DOHH2 (cell line): ENCODE data around the gene ZNF341.

Experiments used
- H3F3A ChIP-seq: fragments of 200-600 bp; sonication (generic), shearing (Covaris generic); 2 replicates; pipeline ENCODE4 v1.6.0; 2016; ENCODE audit warnings: antibody characterized with exemption, mild to moderate bottlenecking; ENCODE audit not compliant: control insufficient read depth, insufficient read depth
- H3K27ac ChIP-seq: fragments of 200-600 bp; sonication (generic); 2 replicates; pipeline ENCODE4 v1.5.1; 2014; ENCODE audit warnings: low read depth, mild to moderate bottlenecking, low read length, moderate library complexity
- H3K27me3 ChIP-seq: fragments of 200-600 bp; sonication (generic); 2 replicates; pipeline ENCODE4 v1.6.1; 2014; ENCODE audit warnings: mild to moderate bottlenecking, low read length, mixed read lengths; ENCODE audit not compliant: control insufficient read depth
- H3K36me3 ChIP-seq: fragments of 200-600 bp; sonication (generic); 2 replicates; pipeline ENCODE4 v1.6.1; 2014; ENCODE audit warnings: mild to moderate bottlenecking, low read length, moderate library complexity, mixed read lengths; ENCODE audit not compliant: control insufficient read depth
- H3K4me1 ChIP-seq: fragments of 200-600 bp; sonication (generic); 2 replicates; pipeline ENCODE4 v1.6.1; 2014; ENCODE audit warnings: mild to moderate bottlenecking, low read length, mixed read lengths; ENCODE audit not compliant: control insufficient read depth
- H3K4me2 ChIP-seq: fragments of 200-600 bp; sonication (generic); 2 replicates; pipeline ENCODE4 v1.6.0; 2014; ENCODE audit warnings: mild to moderate bottlenecking, low read length, moderate library complexity
- H3K4me3 ChIP-seq: fragments of 200-600 bp; sonication (generic); 2 replicates; pipeline ENCODE4 v1.5.1; 2014; ENCODE audit warnings: mild to moderate bottlenecking, low read length, mixed read lengths
- H3K79me2 ChIP-seq: fragments of 200-600 bp; sonication (generic); 2 replicates; pipeline ENCODE4 v1.6.1; 2014; ENCODE audit warnings: mild to moderate bottlenecking, low read length, mixed read lengths; ENCODE audit not compliant: control insufficient read depth
- H3K9me2 ChIP-seq: fragments of 200-600 bp; sonication (generic); replicated peaks from 2 replicates; pipeline ENCODE4 v1.6.1; 2014; ENCODE audit warnings: mild to moderate bottlenecking, low read length, mixed read lengths; ENCODE audit not compliant: control insufficient read depth
- H3K9me3 ChIP-seq: fragments of 200-600 bp; sonication (generic); 2 replicates; pipeline ENCODE4 v1.6.1; 2014; ENCODE audit warnings: antibody characterized with exemption, low read length, mixed read lengths; ENCODE audit not compliant: control insufficient read depth, insufficient read depth
- H4K20me1 ChIP-seq: fragments of 200-600 bp; sonication (generic); 2 replicates; pipeline ENCODE4 v1.6.0; 2014; ENCODE audit warnings: low read depth, mild to moderate bottlenecking, antibody characterized with exemption, low read length, moderate library complexity; ENCODE audit not compliant: control insufficient read depth, insufficient read depth
- CTCF ChIP-seq: fragments of 200-600 bp; sonication (generic); IDR thresholded peaks from one replicate; pipeline ENCODE4 v1.5.1; 2014; ENCODE audit warnings: antibody characterized with exemption, mild to moderate bottlenecking, low read depth, low read length; ENCODE audit not compliant: poor library complexity, severe bottlenecking
- EZH2phosphoT487 ChIP-seq: fragments of 200-600 bp; sonication (generic); IDR thresholded peaks from 2 replicates; pipeline ENCODE4 v1.6.1; 2017; ENCODE audit warnings: borderline replicate concordance, mild to moderate bottlenecking, antibody characterized with exemption, low read length, moderate library complexity, mixed read lengths

The ZNF341 gene

GRCh38 chr20:33817411-33817810 is 85.6 kb downstream of the ZNF341 start:
- Histone ChIP-seq H3K9me2 (no peaks in the 10 kb centered on the region), H3F3A (no peaks in the 10 kb centered on the region; the same call in 1 of the 2 replicates)

GRCh38 chr20:33819456-33819855 is 87.7 kb downstream of the ZNF341 start:
- no peaks in the 10 kb centered on the region; the same call in 1 of the 2 replicates for H3F3A ChIP-seq
- no peak overlapping the region for H3K27ac ChIP-seq
- TF ChIP-seq EZH2phosphoT487 (no peak), CTCF (no peak)
- peaks cover 30% of the 10 kb centered on the region for H3K4me1 ChIP-seq
- peaks cover 96% of the 10 kb centered on the region for H3K79me2 ChIP-seq
- H3K9me2 ChIP-seq = no peaks in the 10 kb centered on the region
- H4K20me1 ChIP-seq = peaks cover 3% of the 10 kb centered on the region
- H3K36me3 ChIP-seq = peaks cover 14% of the 10 kb centered on the region
- no peak overlapping the region for H3K4me3 ChIP-seq
- no peaks in the 10 kb centered on the region for H3K9me3 ChIP-seq
- no peaks in the 10 kb centered on the region for H3K27me3 ChIP-seq
- H3K4me2 ChIP-seq = no peak overlapping the region

More at GRCh38 chr20:33817411-33817810, 85.6 kb downstream of the ZNF341 start:
- H3K27ac ChIP-seq = no peak overlapping the region
- H3K4me3 ChIP-seq = no peak overlapping the region
- H3K4me1 ChIP-seq = peaks cover 45% of the 10 kb centered on the region
- peaks cover 11% of the 10 kb centered on the region for H4K20me1 ChIP-seq
- H3K27me3 ChIP-seq = no peaks in the 10 kb centered on the region
- TF ChIP-seq EZH2phosphoT487 = no peak
- no peak for TF ChIP-seq CTCF
- peaks cover 14% of the 10 kb centered on the region for H3K36me3 ChIP-seq
- peaks cover 97% of the 10 kb centered on the region for H3K79me2 ChIP-seq
- no peaks in the 10 kb centered on the region for H3K9me3 ChIP-seq
- H3K4me2 ChIP-seq = no peak overlapping the region

- Histone ChIP-seq H3F3A (no peaks in the 10 kb centered on the region; the same call in 1 of the 2 replicates), H3K9me3 (no peaks in the 10 kb centered on the region), H3K4me1 (peaks cover 30% of the 10 kb centered on the region), H3K36me3 (peaks cover 7% of the 10 kb centered on the region), H3K4me3 (no peak overlapping the region), H3K27ac (no peak overlapping the region), H3K79me2 (peaks cover 96% of the 10 kb centered on the region), H3K27me3 (no peaks in the 10 kb centered on the region), H4K20me1 (peaks cover 8% of the 10 kb centered on the region), H3K9me2 (no peaks in the 10 kb centered on the region), H3K4me2 (no peak overlapping the region)
- TF ChIP-seq CTCF (no peak), EZH2phosphoT487 (no peak)
Observed at GRCh38 chr20:33820362-33820761, 88.6 kb downstream of the ZNF341 start.
